ENCODE measurements around the gene CDK15. TPM values are rescaled to one million over a fixed set of nuclear protein-coding genes. Genes with fewer than 3 reads are reported as not detected.
A peak's percentile ranks its signal among the peaks of the same experiment; 100 is the strongest.
"Not testable (repeated sequence)": the region's sequence is repeated elsewhere in the genome, so short reads cannot be mapped to it uniquely, and the experiment has no call there.

Gene CDK15
- total RNA-seq, 4 donors from 2014 or later = 0.83 to 3.9 (median 1.4) TPM

DNA sequence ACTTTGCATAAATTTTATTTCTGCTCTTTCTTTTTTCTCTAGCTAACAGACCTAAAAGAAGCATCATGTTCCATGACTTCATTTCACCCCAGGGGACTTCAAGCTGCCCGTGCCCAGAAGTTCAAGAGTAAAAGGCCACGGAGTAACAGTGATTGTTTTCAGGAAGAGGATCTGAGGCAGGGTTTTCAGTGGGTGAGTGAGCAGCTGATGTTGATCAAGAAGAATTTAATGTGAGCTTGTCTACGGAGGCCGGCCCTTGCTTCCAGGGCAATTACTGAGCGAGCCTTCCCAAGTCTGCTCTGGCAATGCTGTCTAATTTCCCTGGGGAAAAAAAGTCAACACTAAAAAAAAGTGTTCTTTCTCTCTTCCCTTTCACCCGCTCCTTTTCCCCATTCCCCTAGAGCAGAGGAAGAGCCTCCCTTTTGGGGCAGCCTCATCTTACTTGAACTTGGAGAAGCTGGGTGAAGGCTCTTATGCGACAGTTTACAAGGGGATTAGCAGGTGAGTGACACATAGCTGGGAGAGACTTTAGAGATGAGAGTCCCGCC is 1.2 kb downstream of the CDK15 start:
- Histone ChIP-seq H3K9me3 (no peaks in the 10 kb centered on the region), H3K36me3 (no peaks in the 10 kb centered on the region), H3K4me1 (peaks cover 0 to 9% (median 0%) of the 10 kb centered on the region in 4 donors), H3K4me3 (no peak overlapping the region), H3K27me3 (peaks cover 0 to 6% (median 0%) of the 10 kb centered on the region in 4 donors), H3K27ac (replicated peaks in 1 of 4) (peak overlapping the region; percentile 0 to 37 (median 10))
- intact Hi-C loops (cut with DNase I) = no loop called here
- 52% methylated on average over 8 of the region's 8 CpGs for WGBS
- no peak for DNase-seq (ENCODE audit: extremely low spot score)
- no peak for TF ChIP-seq EP300 (IDR thresholded peaks at IDR 0.05)
- peak in 1 of 2 donors; percentile 8 for TF ChIP-seq POLR2AphosphoS5 (IDR thresholded peaks at IDR 0.05)
- TF ChIP-seq, protein P1, sequence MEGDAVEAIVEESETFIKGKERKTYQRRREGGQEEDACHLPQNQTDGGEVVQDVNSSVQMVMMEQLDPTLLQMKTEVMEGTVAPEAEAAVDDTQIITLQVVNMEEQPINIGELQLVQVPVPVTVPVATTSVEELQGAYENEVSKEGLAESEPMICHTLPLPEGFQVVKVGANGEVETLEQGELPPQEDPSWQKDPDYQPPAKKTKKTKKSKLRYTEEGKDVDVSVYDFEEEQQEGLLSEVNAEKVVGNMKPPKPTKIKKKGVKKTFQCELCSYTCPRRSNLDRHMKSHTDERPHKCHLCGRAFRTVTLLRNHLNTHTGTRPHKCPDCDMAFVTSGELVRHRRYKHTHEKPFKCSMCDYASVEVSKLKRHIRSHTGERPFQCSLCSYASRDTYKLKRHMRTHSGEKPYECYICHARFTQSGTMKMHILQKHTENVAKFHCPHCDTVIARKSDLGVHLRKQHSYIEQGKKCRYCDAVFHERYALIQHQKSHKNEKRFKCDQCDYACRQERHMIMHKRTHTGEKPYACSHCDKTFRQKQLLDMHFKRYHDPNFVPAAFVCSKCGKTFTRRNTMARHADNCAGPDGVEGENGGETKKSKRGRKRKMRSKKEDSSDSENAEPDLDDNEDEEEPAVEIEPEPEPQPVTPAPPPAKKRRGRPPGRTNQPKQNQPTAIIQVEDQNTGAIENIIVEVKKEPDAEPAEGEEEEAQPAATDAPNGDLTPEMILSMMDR (IDR thresholded peaks at IDR 0.05) = no peak
- TF ChIP-seq POLR2A (IDR thresholded peaks at IDR 0.05; ENCODE audit: low read depth) = no peak

DNA sequence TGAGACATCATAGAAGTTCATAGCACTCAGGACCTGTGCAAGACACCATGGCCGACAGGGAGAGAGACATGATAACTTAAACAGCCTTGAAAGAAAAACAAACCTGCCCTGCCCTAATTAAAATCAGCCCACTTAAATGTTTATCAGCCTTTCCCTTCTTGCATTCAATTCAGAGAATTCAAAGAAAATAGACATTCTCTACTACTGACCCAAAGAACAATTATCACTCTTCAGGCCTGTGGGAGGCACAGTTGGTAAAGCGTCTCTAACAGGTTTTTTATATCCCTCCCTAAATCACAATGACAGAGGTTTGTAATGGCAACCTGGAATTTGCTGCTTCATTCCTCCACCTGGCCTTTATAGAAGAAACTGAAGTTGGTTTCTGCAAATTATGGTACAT is 1.7 kb downstream of the CDK15 start:
- DNase-seq (ENCODE audit: extremely low spot score) = no peak
- Histone ChIP-seq H3K27ac (replicated peaks in 1 of 4) (peak overlapping the region in 2 of 4 donors; percentile 8 to 37), H3K27me3 (peaks cover 0 to 6% (median 0%) of the 10 kb centered on the region in 4 donors), H3K9me3 (no peaks in the 10 kb centered on the region), H3K36me3 (no peaks in the 10 kb centered on the region), H3K4me1 (peaks cover 0 to 9% (median 0%) of the 10 kb centered on the region in 4 donors), H3K4me3 (no peak overlapping the region)
- no peak for TF ChIP-seq POLR2A (IDR thresholded peaks at IDR 0.05; ENCODE audit: low read depth)
- intact Hi-C loops (cut with DNase I) = no loop called here
- WGBS = 89% methylated on average over 2 of the region's 2 CpGs

DNA sequence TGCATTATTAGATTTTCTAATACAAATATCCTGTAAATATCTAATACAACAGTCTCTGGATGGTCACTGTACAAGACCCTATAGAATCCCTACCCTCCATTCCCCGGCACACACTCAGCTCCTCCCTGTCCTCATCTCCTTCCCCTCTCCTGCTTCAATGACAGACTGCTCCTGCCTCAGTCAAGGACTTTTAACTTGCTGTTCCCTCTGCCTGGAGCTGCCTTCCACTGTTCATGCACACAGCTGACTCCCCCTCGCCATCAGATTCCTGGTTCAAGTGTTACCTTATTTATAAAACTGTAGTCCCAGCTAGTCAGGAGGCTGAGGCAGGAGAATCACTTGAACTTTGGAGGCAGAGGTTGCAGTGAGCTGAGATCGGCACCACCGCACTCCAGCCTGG is 3.3 kb downstream of the CDK15 start:
- Histone ChIP-seq H3K27ac (replicated peaks in 1 of 4) (no peak overlapping the region), H3K4me3 (no peak overlapping the region), H3K36me3 (no peaks in the 10 kb centered on the region), H3K4me1 (peaks cover 0 to 9% (median 0%) of the 10 kb centered on the region in 4 donors), H3K9me3 (no peaks in the 10 kb centered on the region), H3K27me3 (peaks cover 0 to 6% (median 0%) of the 10 kb centered on the region in 4 donors)
- 84% methylated on average over 4 of the region's 4 CpGs for WGBS
- no peak for DNase-seq (ENCODE audit: extremely low spot score)
- intact Hi-C loops (cut with DNase I) = no loop called here
- no peak for TF ChIP-seq POLR2AphosphoS5 (IDR thresholded peaks at IDR 0.05)
- TF ChIP-seq POLR2A (IDR thresholded peaks at IDR 0.05; ENCODE audit: low read depth) = no peak
- TF ChIP-seq, protein P1 (IDR thresholded peaks at IDR 0.05) = no peak
- no peak for TF ChIP-seq EP300 (IDR thresholded peaks at IDR 0.05)

DNA sequence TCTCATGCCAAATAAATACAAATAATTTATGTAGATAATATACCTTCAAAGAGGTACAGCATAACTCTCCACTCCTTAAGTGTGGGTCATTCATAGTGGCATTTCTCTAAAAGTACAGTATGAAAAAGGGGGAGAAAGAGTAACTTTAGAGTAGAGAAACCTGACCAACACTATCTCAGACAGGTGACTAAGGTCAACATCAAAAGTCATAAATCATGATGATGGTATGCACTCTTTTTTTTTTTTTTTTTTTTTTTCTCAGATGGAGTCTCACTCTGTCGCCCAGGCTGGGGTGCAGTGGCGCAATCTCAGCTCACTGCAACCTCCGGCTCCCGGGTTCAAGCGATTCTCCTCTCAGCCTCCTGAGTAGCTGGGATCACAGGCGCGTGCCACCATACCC is 4.3 kb downstream of the CDK15 start:
- intact Hi-C loops (cut with DNase I); H3K4me3 ChIP-seq; H3K4me1 ChIP-seq; H3K27ac ChIP-seq (replicated peaks in 1 of 4); DNase-seq (ENCODE audit: extremely low spot score); H3K27me3 ChIP-seq; H3K9me3 ChIP-seq; H3K36me3 ChIP-seq: not testable (repeated sequence)
- WGBS = 88% methylated on average over 7 of the region's 7 CpGs

DNA sequence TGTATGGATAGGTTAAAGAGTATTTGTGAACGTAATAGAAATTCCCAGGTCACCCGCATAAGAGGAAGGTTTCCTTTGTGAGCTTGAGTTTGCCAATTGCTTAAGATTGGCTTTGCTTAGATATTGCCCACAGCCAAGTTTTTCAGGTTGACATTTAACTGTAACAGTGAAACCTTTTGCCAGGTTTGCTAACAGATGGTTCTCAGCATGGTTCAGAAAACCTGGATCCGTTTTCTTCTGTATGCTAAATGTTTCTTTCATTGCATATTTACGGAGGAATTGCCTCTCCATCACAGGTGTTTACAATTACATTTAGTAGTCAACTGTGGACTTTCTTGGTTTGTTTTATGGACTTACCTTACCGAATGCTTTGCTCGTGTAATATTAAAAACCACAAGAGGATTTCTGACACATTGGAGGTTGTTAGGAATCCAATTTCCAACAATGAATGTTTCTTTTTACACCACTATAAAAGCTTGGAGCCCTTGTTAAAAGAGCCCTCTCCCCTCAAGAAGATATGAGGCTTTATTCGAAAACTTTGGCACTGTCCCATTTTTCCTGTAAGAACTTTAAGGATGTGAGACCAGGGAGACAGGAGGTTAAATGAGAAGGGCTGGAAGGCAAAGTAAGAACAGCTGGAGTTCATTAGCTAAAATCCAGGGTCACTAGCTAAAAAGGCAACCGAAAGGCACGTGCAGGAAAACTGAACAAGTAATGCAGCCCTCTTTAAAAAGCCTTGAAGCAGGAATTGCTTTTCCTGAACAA is 7.8 kb downstream of the CDK15 start:
- 56% methylated on average over 9 of the region's 9 CpGs for WGBS

More for the DNA sequence above, 7.8 kb downstream of the CDK15 start:
- TF ChIP-seq, protein P1 (IDR thresholded peaks at IDR 0.05) = no peak
- TF ChIP-seq POLR2AphosphoS5 (IDR thresholded peaks at IDR 0.05) (no peak), POLR2A (IDR thresholded peaks at IDR 0.05; ENCODE audit: low read depth) (no peak), EP300 (IDR thresholded peaks at IDR 0.05) (no peak)
- Histone ChIP-seq H3K4me1 (no peaks in the 10 kb centered on the region), H3K9me3 (no peaks in the 10 kb centered on the region), H3K4me3 (no peak overlapping the region), H3K27ac (replicated peaks in 1 of 4) (no peak overlapping the region), H3K36me3 (no peaks in the 10 kb centered on the region), H3K27me3 (peaks cover 0 to 6% (median 0%) of the 10 kb centered on the region in 4 donors)
- no peak for DNase-seq (ENCODE audit: extremely low spot score)
- intact Hi-C loops (cut with DNase I) = no loop called here
